Measurements from ENCODE around the gene CELF4.

DNA sequence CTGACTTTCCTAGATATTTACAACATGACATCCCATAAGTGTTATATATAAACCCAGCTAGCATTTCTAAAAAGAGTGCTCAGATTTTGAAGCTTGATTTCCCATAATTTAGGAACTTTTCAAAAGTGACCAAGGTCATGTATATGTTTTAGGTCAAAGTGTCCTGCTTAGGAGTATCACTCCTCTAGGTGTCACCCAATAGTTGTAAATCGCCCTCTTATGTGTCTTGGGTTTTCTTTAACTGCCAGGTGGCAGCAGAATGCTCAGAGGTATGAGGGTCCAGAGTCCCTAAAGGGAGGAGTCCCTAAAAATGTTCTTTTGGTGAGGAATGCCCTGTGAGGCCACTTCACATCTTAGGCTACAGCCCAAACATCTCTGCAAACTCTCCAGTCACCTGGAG, 358.3 kb downstream of the CELF4 start:
- no peak for TF ChIP-seq CTCF (IDR thresholded peaks at IDR 0.05)
- TF ChIP-seq POLR2A (IDR thresholded peaks at IDR 0.05) = no peak
- no peak for TF ChIP-seq EP300 (IDR thresholded peaks at IDR 0.05)
